ENCODE results near the gene ZC3H7A.
"Not testable (repeated sequence)": the region's sequence is repeated elsewhere in the genome, so short reads cannot be mapped to it uniquely, and the experiment has no call there.

- TF ChIP-seq, protein P1, sequence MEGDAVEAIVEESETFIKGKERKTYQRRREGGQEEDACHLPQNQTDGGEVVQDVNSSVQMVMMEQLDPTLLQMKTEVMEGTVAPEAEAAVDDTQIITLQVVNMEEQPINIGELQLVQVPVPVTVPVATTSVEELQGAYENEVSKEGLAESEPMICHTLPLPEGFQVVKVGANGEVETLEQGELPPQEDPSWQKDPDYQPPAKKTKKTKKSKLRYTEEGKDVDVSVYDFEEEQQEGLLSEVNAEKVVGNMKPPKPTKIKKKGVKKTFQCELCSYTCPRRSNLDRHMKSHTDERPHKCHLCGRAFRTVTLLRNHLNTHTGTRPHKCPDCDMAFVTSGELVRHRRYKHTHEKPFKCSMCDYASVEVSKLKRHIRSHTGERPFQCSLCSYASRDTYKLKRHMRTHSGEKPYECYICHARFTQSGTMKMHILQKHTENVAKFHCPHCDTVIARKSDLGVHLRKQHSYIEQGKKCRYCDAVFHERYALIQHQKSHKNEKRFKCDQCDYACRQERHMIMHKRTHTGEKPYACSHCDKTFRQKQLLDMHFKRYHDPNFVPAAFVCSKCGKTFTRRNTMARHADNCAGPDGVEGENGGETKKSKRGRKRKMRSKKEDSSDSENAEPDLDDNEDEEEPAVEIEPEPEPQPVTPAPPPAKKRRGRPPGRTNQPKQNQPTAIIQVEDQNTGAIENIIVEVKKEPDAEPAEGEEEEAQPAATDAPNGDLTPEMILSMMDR (conservative IDR thresholded peaks at IDR 0.05 in 1 of 2, IDR thresholded peaks at IDR 0.05 in 1 of 2; ENCODE audit: low read depth in 1 of 2, low read length in 2 of 2), result not testable (repeated sequence)
- not testable (repeated sequence) for TF ChIP-seq EZH2 (IDR thresholded peaks at IDR 0.05; ENCODE audit: low read length, missing control alignments)
These were observed 21.9 kb upstream of the ZC3H7A start for GRCh38 chr16:11818970-11819369.
